Hematopoietic multipotent progenitor cell treated with erythropoietin and hydrocortisone succinate and interleukin-3 and kit ligand, for 15 days (in vitro differentiated cells): Measurements from ENCODE around the gene DVL3.

Source experiments
- DNase-seq: peaks from one replicate; pipeline ENCODE4 v3.0.0-alpha.2; 2015; ENCODE audit warnings: low spot score

DVL3 gene

GRCh38 chr3:184176377-184177330 lies 21.5 kb downstream of the DVL3 start:
- peak; percentile 33 for DNase-seq

DNA sequence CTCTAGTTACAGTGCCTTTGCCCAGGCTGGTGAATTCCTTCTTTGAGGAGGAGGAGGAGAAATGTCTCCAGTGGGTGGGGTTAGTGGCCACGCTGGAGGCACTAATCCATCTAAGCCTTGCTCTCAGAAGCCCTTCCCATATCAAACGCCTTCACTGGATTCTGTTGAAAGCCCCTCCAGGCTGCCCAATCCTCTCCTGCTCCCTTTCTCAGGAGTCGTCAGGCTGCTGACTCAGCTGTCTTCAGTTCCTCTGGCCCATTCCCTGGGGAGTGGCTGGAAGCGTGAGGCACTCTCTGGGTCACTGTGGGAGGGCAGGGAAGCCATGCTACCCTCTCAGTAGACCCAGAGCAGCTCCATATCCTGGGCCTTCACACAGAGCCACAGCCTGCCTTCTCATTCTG lies 22.2 kb downstream of the DVL3 start:
- no peak for DNase-seq

- DNase-seq = no peak
Observed at GRCh38 chr3:184177767-184178306, 22.7 kb downstream of the DVL3 start.

GRCh38 chr3:184178521-184179138 lies 23.5 kb downstream of the DVL3 start:
- DNase-seq = no peak

DNA sequence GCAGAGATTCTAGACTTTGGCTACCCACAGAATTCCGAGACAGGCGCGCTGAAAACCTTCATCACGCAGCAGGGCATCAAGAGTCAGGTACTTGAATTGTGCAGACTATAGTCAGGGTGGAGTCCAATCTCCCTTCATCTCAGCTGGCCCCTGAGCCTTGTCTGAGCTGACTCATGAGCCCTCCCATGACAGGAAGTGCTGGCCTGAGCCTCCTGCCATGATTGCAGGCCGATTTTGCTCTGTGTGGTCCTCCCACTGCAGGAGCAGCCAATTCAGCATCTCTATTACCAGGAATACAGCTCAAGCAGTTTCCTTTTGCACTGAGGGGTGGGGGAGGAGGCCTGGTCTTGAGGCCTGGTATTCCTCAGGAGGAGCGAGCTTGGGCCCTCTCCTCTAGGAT lies 25.0 kb downstream of the DVL3 start:
- no peak for DNase-seq

- DNase-seq = no peak
Observed at GRCh38 chr3:184181596-184181995, 26.4 kb downstream of the DVL3 start.

GRCh38 chr3:184183679-184184078 lies 28.5 kb downstream of the DVL3 start:
- DNase-seq = no peak

GRCh38 chr3:184184546-184185230 lies 29.5 kb downstream of the DVL3 start:
- DNase-seq = peak; percentile 48

GRCh38 chr3:184185461-184186183 lies 30.4 kb downstream of the DVL3 start:
- DNase-seq = peak; percentile 100

- peak; percentile 56 for DNase-seq
Observed at GRCh38 chr3:184186184-184186901, 31.2 kb downstream of the DVL3 start, which contains the start of gene ABCF3. Gene ABCF3 (plus strand): TSS chr3:184186199. CDS start chr3:184186208, 9 bp downstream.

DNA sequence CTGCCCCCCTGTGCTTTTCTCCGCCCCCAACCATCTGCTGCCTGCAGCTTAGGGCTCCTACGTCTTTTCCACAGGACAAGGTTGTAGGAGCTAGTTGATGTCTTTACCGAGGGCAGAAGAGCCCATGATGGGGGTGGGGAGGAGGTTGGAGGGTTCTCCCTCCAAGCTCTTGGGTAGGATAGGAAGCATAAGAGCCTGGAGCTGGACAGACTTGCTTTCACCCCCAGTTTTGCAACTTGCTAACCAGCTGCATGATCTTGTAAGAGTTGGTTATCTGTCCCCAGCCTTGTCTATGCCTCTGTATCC lies 31.7 kb downstream of the DVL3 start:
- DNase-seq = peak; percentile 22

GRCh38 chr3:184188080-184188479 lies 32.9 kb downstream of the DVL3 start:
- DNase-seq = no peak

- no peak for DNase-seq
Observed at GRCh38 chr3:184189421-184189820, 34.2 kb downstream of the DVL3 start.

- DNase-seq = no peak
Observed at GRCh38 chr3:184192889-184193288, 37.7 kb downstream of the DVL3 start.

DNA sequence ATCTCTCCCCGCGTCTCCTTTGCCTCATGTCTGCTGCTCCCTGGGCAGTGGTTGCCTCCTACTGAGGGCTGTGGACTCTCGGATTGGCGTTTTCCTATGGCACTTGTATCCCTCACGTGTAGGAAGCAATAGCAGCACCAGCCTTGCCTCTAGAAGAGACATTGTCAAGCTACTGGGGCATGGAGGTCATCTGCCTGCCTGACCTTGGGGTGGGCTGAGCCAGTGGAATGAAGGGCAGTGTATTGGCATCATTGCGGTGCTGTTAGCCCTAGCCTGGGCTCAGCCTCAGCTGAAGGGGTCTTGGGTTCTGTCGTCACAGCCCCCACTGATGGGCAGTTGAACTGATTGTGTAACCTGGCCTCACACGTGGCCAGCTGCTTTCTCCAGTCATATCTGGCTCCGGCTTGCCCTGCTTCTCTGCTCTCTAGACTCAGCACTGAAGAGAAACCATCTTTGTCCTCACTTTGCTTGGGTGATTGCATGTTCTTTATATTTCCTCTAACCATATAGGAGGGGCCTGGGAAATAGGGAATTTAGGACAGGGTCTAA lies 38.9 kb downstream of the DVL3 start:
- no peak for DNase-seq

DNA sequence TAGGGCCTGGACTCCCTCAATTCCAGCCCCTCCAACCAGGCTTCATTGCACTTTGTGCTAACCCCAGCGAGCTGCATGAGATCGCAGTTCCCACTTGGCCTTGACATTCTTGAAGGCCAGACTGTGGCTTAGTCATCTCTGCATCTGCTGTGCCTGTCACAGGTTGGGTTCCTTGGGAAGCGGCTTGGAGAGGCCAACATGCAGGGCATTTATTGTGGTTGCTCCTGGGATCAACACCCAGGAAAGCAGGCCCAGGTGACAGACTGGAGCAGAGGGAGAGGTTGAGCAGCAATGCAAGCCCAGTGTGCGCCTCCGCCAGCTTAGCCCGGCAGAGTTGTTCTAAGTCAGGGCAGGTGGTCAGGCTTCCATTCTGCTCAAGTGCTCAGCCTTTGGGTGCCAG lies 41.4 kb downstream of the DVL3 start:
- no peak for DNase-seq

DNA sequence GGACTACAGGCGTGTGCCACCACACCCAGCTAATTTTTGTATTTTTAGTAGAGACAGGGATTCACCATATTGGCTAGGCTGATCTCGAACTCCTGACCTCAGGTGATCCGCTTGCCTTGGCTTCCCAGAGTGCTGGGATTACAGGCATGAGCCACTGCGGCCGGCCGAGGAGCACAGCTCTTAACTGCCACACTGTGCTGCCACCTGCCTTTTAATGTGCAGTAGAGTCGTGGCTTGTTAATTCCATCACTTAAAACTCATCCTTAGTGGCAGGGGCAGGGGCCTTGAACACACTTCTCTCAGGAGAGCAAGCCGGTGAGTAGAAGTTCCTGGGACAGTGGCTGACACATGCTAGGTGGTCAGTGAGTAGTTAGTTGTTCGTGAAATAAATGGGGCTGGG lies 43.3 kb downstream of the DVL3 start:
- no peak for DNase-seq

GRCh38 chr3:184200825-184201224 lies 45.6 kb downstream of the DVL3 start:
- DNase-seq = no peak

- DNase-seq = no peak
Observed at GRCh38 chr3:184203526-184203925, 48.3 kb downstream of the DVL3 start.

GRCh38 chr3:184209146-184209923 lies 54.2 kb downstream of the DVL3 start:
- no peak for DNase-seq
